Measurements from ENCODE around the gene CLIP3. TPM values are rescaled to one million over a fixed set of nuclear protein-coding genes. Genes with fewer than 3 reads are reported as not detected.

CLIP3 gene
- total and polyA plus RNA-seq, 9 of the 15 experiments (the other 6 are each of a cell fraction or from before 2014, with no cell fraction given), result 0.01 to 0.50 (median 0.15) TPM; not detected in 1

GRCh38 chr19:36054119-36054732 is 21.6 kb upstream of the CLIP3 start, which contains the start of gene THAP8 (continued):
- TF ChIP-seq BCOR (IDR thresholded peaks at IDR 0.05) (peak; percentile 65), ZNF696 (CRISPR knock-in tag; conservative IDR thresholded peaks at IDR 0.05) (no peak), MEF2D (tag; conservative IDR thresholded peaks at IDR 0.05; ENCODE audit: low read depth) (0 out of 2 replicates have a peak, but pooled peaks have one; percentile 37), ERF (CRISPR knock-in tag; IDR thresholded peaks at IDR 0.05) (no peak), STAG1 (CRISPR knock-in tag; IDR thresholded peaks at IDR 0.05; ENCODE audit: borderline replicate concordance) (no peak), NFYB (IDR thresholded peaks at IDR 0.05; ENCODE audit: extremely low read depth, insufficient read length) (no peak), ZBED1 (IDR thresholded peaks at IDR 0.05) (no peak; the same call in 1 of the 2 replicates), HDAC8 (tag; IDR thresholded peaks at IDR 0.05) (peak; percentile 71; the same call in 1 of the 2 replicates), MYNN (IDR thresholded peaks at IDR 0.05) (peak; percentile 76), MYNN (CRISPR knock-in tag; IDR thresholded peaks at IDR 0.05) (no peak), CHCHD3 (CRISPR knock-in tag; IDR thresholded peaks at IDR 0.05) (no peak), E2F8 (IDR thresholded peaks at IDR 0.05; ENCODE audit: low read depth, partially characterized antibody) (no peak), ZKSCAN8 (CRISPR knock-in tag; IDR thresholded peaks at IDR 0.05) (no peak), FUS (optimal IDR thresholded peaks at IDR 0.05; ENCODE audit: low read depth, low read length) (no peak), RBM17 (IDR thresholded peaks at IDR 0.05; ENCODE audit: borderline replicate concordance, low read depth, low read length) (no peak), HNRNPK (IDR thresholded peaks at IDR 0.05; ENCODE audit: low read depth, low read length, poor library complexity, severe bottlenecking) (no peak), ZNF263 (CRISPR knock-in tag; IDR thresholded peaks at IDR 0.05; ENCODE audit: borderline replicate concordance) (no peak; the same call in 1 of the 2 replicates), ATF1 (CRISPR knock-in tag; IDR thresholded peaks at IDR 0.05) (peak; percentile 52; the same call in 1 of the 2 replicates), ATF1 (tag; IDR thresholded peaks at IDR 0.05) (peak; percentile 98)
- TF ChIP-seq, protein P1, sequence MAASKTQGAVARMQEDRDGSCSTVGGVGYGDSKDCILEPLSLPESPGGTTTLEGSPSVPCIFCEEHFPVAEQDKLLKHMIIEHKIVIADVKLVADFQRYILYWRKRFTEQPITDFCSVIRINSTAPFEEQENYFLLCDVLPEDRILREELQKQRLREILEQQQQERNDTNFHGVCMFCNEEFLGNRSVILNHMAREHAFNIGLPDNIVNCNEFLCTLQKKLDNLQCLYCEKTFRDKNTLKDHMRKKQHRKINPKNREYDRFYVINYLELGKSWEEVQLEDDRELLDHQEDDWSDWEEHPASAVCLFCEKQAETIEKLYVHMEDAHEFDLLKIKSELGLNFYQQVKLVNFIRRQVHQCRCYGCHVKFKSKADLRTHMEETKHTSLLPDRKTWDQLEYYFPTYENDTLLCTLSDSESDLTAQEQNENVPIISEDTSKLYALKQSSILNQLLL (CRISPR knock-in tag; IDR thresholded peaks at IDR 0.05; ENCODE audit: borderline replicate concordance), result no peak
- TF ChIP-seq, protein P2, sequence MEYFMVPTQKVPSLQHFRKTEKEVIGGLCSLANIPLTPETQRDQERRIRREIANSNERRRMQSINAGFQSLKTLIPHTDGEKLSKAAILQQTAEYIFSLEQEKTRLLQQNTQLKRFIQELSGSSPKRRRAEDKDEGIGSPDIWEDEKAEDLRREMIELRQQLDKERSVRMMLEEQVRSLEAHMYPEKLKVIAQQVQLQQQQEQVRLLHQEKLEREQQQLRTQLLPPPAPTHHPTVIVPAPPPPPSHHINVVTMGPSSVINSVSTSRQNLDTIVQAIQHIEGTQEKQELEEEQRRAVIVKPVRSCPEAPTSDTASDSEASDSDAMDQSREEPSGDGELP (CRISPR knock-in tag; IDR thresholded peaks at IDR 0.05; ENCODE audit: borderline replicate concordance), result peak; percentile 90

Data from K562 (cell line).